H9 (cell line): Measurements from ENCODE around the gene PITPNM2. TPM values are rescaled to one million over a fixed set of nuclear protein-coding genes. Genes with fewer than 3 reads are reported as not detected.

Experiments used
- DNase-seq: peaks from one replicate; pipeline ENCODE4 v3.0.0-alpha.2; 2017
- H2AFZ ChIP-seq: one replicate; pipeline ENCODE4 v1.6.1; 2013; ENCODE audit warnings: mild to moderate bottlenecking, low read length, control low read depth, moderate library complexity
- H2AK5ac ChIP-seq: 2 replicates; pipeline ENCODE4 v1.6.1; 2013; ENCODE audit warnings: low read length, control low read depth, mixed read lengths; ENCODE audit not compliant: insufficient read length
- H2BK120ac ChIP-seq: one replicate; pipeline ENCODE4 v1.6.1; 2013; ENCODE audit warnings: low read depth, mild to moderate bottlenecking, low read length, control low read depth, inconsistent platforms; ENCODE audit not compliant: poor library complexity, severe bottlenecking
- H2BK12ac ChIP-seq: 2 replicates; pipeline ENCODE4 v1.6.1; 2013; ENCODE audit warnings: low read length, control low read depth, mixed read lengths, low read depth; ENCODE audit not compliant: insufficient read length
- H2BK15ac ChIP-seq: 2 replicates; pipeline ENCODE4 v1.6.1; 2013; ENCODE audit warnings: low read depth, low read length, control low read depth
- H2BK20ac ChIP-seq: one replicate; pipeline ENCODE4 v1.6.1; 2013; ENCODE audit warnings: low read depth, mild to moderate bottlenecking, low read length, control low read depth, inconsistent platforms; ENCODE audit not compliant: poor library complexity, severe bottlenecking
- H2BK5ac ChIP-seq: 2 replicates; pipeline ENCODE4 v1.6.1; 2013; ENCODE audit warnings: low read length, control low read depth, mixed read lengths; ENCODE audit not compliant: insufficient read length
- H3K14ac ChIP-seq: 2 replicates; pipeline ENCODE4 v1.6.1; 2013; ENCODE audit warnings: low read length, control low read depth; ENCODE audit not compliant: insufficient read depth
- H3K18ac ChIP-seq: 2 replicates; pipeline ENCODE4 v1.6.1; 2013; ENCODE audit warnings: low read depth, mild to moderate bottlenecking, mixed read lengths, low read length, control low read depth; ENCODE audit not compliant: insufficient read length
- H3K23ac ChIP-seq: 2 replicates; pipeline ENCODE4 v1.6.1; 2013; ENCODE audit warnings: low read length, control low read depth, mixed read lengths, low read depth; ENCODE audit not compliant: insufficient read length
- H3K23me2 ChIP-seq: 2 replicates; pipeline ENCODE4 v1.6.1; 2013; ENCODE audit warnings: low read depth, mild to moderate bottlenecking, mixed read lengths, low read length, control low read depth; ENCODE audit not compliant: insufficient read length, poor library complexity, severe bottlenecking
- H3K27ac ChIP-seq: 2 replicates; pipeline ENCODE4 v1.5.1; 2013; ENCODE audit warnings: low read length, control low read depth, mixed read lengths, low read depth; ENCODE audit not compliant: insufficient read length
- H3K27me3 ChIP-seq: 2 replicates; pipeline ENCODE4 v1.6.1; 2013; ENCODE audit warnings: low read length, control low read depth, inconsistent platforms; ENCODE audit not compliant: insufficient read depth
- H3K4ac ChIP-seq: 2 replicates; pipeline ENCODE4 v1.6.1; 2013; ENCODE audit warnings: low read depth, mild to moderate bottlenecking, control low read depth, inconsistent platforms, low read length, moderate library complexity
- H3K4me1 ChIP-seq: 2 replicates; pipeline ENCODE4 v1.6.1; 2013; ENCODE audit warnings: low read length, control low read depth, inconsistent platforms; ENCODE audit not compliant: insufficient read depth
- H3K4me2 ChIP-seq: 2 replicates; pipeline ENCODE4 v1.6.1; 2013; ENCODE audit warnings: low read length, control low read depth, mixed read lengths; ENCODE audit not compliant: insufficient read length, insufficient read depth
- H3K56ac ChIP-seq: 2 replicates; pipeline ENCODE4 v1.6.1; 2013; ENCODE audit warnings: low read depth, mild to moderate bottlenecking, mixed read lengths, low read length, control low read depth; ENCODE audit not compliant: insufficient read length
- H3K79me1 ChIP-seq: 2 replicates; pipeline ENCODE4 v1.6.1; 2013; ENCODE audit warnings: low read depth, mild to moderate bottlenecking, moderate library complexity, low read length, control low read depth, inconsistent platforms; ENCODE audit not compliant: insufficient read depth, poor library complexity, severe bottlenecking
- H3K79me2 ChIP-seq: 2 replicates; pipeline ENCODE4 v1.6.1; 2013; ENCODE audit warnings: low read length, control low read depth, inconsistent platforms; ENCODE audit not compliant: insufficient read depth
- H3K9ac ChIP-seq: 2 replicates; pipeline ENCODE4 v1.6.1; 2013; ENCODE audit warnings: low read length, control low read depth, mixed read lengths; ENCODE audit not compliant: insufficient read length; ENCODE audit errors: extremely low read depth
- H3K9me3 ChIP-seq: one replicate; pipeline ENCODE4 v1.6.1; 2013; ENCODE audit warnings: low read depth, low read length, inconsistent platforms; ENCODE audit not compliant: control insufficient read depth
- H3T11ph ChIP-seq: one replicate; pipeline ENCODE4 v1.6.1; 2013; ENCODE audit warnings: mild to moderate bottlenecking, low read length, control low read depth, inconsistent platforms
- H4K20me1 ChIP-seq: one replicate; pipeline ENCODE4 v1.6.1; 2013; ENCODE audit not compliant: control insufficient read depth, insufficient read length, insufficient read depth
- H4K5ac ChIP-seq: 2 replicates; pipeline ENCODE4 v1.6.1; 2013; ENCODE audit warnings: low read depth, mild to moderate bottlenecking, mixed read lengths, low read length, control low read depth; ENCODE audit not compliant: insufficient read length
- H4K8ac ChIP-seq: replicated peaks from 2 replicates; pipeline ENCODE4 v1.6.1; 2013; ENCODE audit warnings: low read length, control low read depth, mixed read lengths, low read depth; ENCODE audit not compliant: insufficient read length
- H4K91ac ChIP-seq: 2 replicates; pipeline ENCODE4 v1.6.1; 2013; ENCODE audit warnings: low read depth, mild to moderate bottlenecking, moderate library complexity, mixed read lengths, low read length, control low read depth; ENCODE audit not compliant: insufficient read length
- H3K27ac Mint-ChIP-seq, 3 experiments: 2 replicates in 2 of 3; 3 replicates in 1 of 3; pipeline ENCODE4 v1.8.0; 2020 to 2021; ENCODE audit warnings: mixed read lengths in 3 of 3, mild to moderate bottlenecking in 1 of 3, moderate library complexity in 1 of 3
- H3K27me3 Mint-ChIP-seq: 2 replicates; pipeline ENCODE4 v1.8.0; 2021; ENCODE audit warnings: low read depth, mild to moderate bottlenecking, moderate library complexity, mixed read lengths
- H3K36me3 Mint-ChIP-seq, 3 experiments: 2 replicates in 2 of 3; 3 replicates in 1 of 3; pipeline ENCODE4 v1.8.0; 2020 to 2021; ENCODE audit warnings: low read depth in 3 of 3, mixed read lengths in 3 of 3; ENCODE audit not compliant: insufficient read depth in 1 of 3
- H3K4me1 Mint-ChIP-seq, 2 experiments: 2 replicates each; pipeline ENCODE4 v1.8.0; 2020; ENCODE audit warnings: mixed read lengths in 2 of 2
- H3K4me3 Mint-ChIP-seq, 2 experiments: 2 replicates in 1 of 2; 3 replicates in 1 of 2; pipeline ENCODE4 v1.8.0; 2020 to 2021; ENCODE audit warnings: mild to moderate bottlenecking in 2 of 2, mixed read lengths in 2 of 2, moderate library complexity in 1 of 2
- H3K9me3 Mint-ChIP-seq, 2 experiments: 2 replicates in 1 of 2; 3 replicates in 1 of 2; pipeline ENCODE4 v1.8.0; 2020; ENCODE audit warnings: mild to moderate bottlenecking in 2 of 2, mixed read lengths in 2 of 2, moderate library complexity in 1 of 2
- WGBS: extraction: QIAGEN DNeasy Blood & Tissue Kit; methylation state at CpG from one replicate; pipeline ENCODE4 v1.1.7; 2013; ENCODE audit warnings: missing lambda C conversion rate, low lambda C conversion rate, mixed read lengths; ENCODE audit not compliant: insufficient read length; ENCODE audit errors: extremely low coverage; 5-methylcytosine and 5-hydroxymethylcytosine counted together
- total RNA-seq: library from RNA; stranded (reverse); gene quantifications from 2 replicates; pipeline ENCODE4 v1.2.1, GENCODE V29; 2021
- TF ChIP-seq, protein P1 (sequence below): fragments of 200-600 bp; sonication (generic); conservative IDR thresholded peaks from 3 replicates; pipeline ENCODE4 v1.8.0; 2021; ENCODE audit warnings: antibody characterized with exemption, mild to moderate bottlenecking

PITPNM2 gene
- total RNA-seq, 1 experiment from 2014 or later = 1.2 TPM

DNA sequence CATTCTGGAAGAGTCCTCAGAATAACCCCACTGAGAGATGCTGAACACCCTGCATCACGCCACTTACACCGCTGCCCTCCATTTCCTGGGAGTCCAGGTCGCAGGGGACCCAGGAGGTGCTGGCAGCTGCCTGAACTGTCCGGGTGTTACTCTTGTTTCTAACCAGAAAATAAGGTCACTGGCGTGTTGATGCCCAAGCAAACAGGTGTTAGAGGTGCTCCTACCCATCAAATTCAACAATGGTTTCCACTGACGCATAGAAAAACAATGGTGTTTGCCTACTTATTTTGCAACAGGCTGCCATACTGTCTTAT is 23.8 kb downstream of the PITPNM2 start:
- Histone ChIP-seq H3K14ac (no peak overlapping the region), H3K27ac (no peak overlapping the region), H3K23ac (no peak overlapping the region), H2BK12ac (no peak overlapping the region), H3T11ph (no peak overlapping the region), H3K4ac (no peak overlapping the region), H2AFZ (no peak overlapping the region), H3K18ac (no peak overlapping the region), H4K20me1 (no peaks in the 10 kb centered on the region), H4K91ac (no peak overlapping the region), H3K23me2 (no peaks in the 10 kb centered on the region), H2AK5ac (no peak overlapping the region), H3K56ac (no peak overlapping the region), H4K5ac (no peak overlapping the region), H2BK120ac (no peak overlapping the region), H4K8ac (no peak overlapping the region), H2BK20ac (no peak overlapping the region), H3K9me3 (no peaks in the 10 kb centered on the region), H3K4me2 (no peak overlapping the region), H3K27me3 (no peaks in the 10 kb centered on the region), H3K79me2 (no peaks in the 10 kb centered on the region), H3K4me1 (no peaks in the 10 kb centered on the region; the same call in 1 of the 2 replicates), H2BK5ac (no peak overlapping the region), H2BK15ac (no peak overlapping the region), H3K79me1 (no peaks in the 10 kb centered on the region), H3K9ac (no peak overlapping the region)
- Mint-ChIP-seq H3K4me3 (no peak overlapping the region), H3K9me3 (no peaks in the 10 kb centered on the region; a peak in 1 of 5 replicates), H3K4me1 (peaks cover 10 to 11% of the 10 kb centered on the region in 2 experiments), H3K27ac (no peak overlapping the region), H3K36me3 (no peaks in the 10 kb centered on the region), H3K27me3 (peaks cover 18% of the 10 kb centered on the region)
- TF ChIP-seq, protein P1, sequence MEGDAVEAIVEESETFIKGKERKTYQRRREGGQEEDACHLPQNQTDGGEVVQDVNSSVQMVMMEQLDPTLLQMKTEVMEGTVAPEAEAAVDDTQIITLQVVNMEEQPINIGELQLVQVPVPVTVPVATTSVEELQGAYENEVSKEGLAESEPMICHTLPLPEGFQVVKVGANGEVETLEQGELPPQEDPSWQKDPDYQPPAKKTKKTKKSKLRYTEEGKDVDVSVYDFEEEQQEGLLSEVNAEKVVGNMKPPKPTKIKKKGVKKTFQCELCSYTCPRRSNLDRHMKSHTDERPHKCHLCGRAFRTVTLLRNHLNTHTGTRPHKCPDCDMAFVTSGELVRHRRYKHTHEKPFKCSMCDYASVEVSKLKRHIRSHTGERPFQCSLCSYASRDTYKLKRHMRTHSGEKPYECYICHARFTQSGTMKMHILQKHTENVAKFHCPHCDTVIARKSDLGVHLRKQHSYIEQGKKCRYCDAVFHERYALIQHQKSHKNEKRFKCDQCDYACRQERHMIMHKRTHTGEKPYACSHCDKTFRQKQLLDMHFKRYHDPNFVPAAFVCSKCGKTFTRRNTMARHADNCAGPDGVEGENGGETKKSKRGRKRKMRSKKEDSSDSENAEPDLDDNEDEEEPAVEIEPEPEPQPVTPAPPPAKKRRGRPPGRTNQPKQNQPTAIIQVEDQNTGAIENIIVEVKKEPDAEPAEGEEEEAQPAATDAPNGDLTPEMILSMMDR = no peak
- no CpG with 5 or more reads among the region's 6 CpGs for WGBS
- no peak for DNase-seq
